CD4-positive, alpha-beta T cell (primary cell): Measurements from ENCODE around the gene CDK8. TPM values are rescaled to one million over a fixed set of nuclear protein-coding genes. Genes with fewer than 3 reads are reported as not detected.

Experiments used
- ATAC-seq: fragments of 200-7000 bp; cut with Tn5 transposase; one replicate; pipeline ENCODE4 v1.10.0; 2022; ENCODE audit warnings: mild to moderate bottlenecking; ENCODE audit not compliant: poor library complexity
- CTCF ChIA-PET: fragments of 350-600 bp; sonication (Branson Sonifier 250); formaldehyde crosslinking; loops from one replicate; lab custom pipeline; 2021; ENCODE audit warnings: antibody characterized with exemption, inconsistent platforms; lab: Charles Lee
- POLR2A ChIA-PET: fragments of 350-600 bp; sonication (Branson Sonifier 250); formaldehyde crosslinking; loops from one replicate; lab custom pipeline; 2021; ENCODE audit warnings: antibody characterized with exemption, inconsistent platforms; lab: Charles Lee
- DNase-seq, 14 experiments: peaks; one replicate each; pipeline ENCODE4 v3.0.0-alpha.2; 2013 to 2020; ENCODE audit warnings: mixed read lengths in 2 of 14
- H3K27ac ChIP-seq, 2 donors: one replicate each; pipeline versions ENCODE4 v1.5.1 to v1.7.0; 2013; ENCODE audit warnings: low read length in 2 of 2, low read depth in 1 of 2, mild to moderate bottlenecking in 1 of 2
- H3K27me3 ChIP-seq, 2 experiments: 1 replicate in 1 of 2; 2 replicates in 1 of 2; pipeline versions ENCODE4 v1.6.1 to v1.7.0; 2013; ENCODE audit warnings: low read length in 2 of 2, control low read depth in 1 of 2, mild to moderate bottlenecking in 1 of 2, moderate library complexity in 1 of 2; ENCODE audit not compliant: insufficient read depth in 2 of 2, control insufficient read depth in 1 of 2
- H3K36me3 ChIP-seq: one replicate; pipeline ENCODE4 v1.6.1; 2013; ENCODE audit warnings: low read length, control low read depth; ENCODE audit not compliant: insufficient read depth
- H3K4me1 ChIP-seq: one replicate; pipeline ENCODE4 v1.6.1; 2013; ENCODE audit warnings: low read length, control low read depth; ENCODE audit not compliant: insufficient read depth
- H3K4me3 ChIP-seq: one replicate; pipeline ENCODE4 v1.5.1; 2013; ENCODE audit warnings: mild to moderate bottlenecking, low read length, moderate library complexity
- H3K9me3 ChIP-seq, 2 experiments: 1 replicate in 1 of 2; 2 replicates in 1 of 2; pipeline versions ENCODE4 v1.6.1 to v1.7.0; 2013; ENCODE audit warnings: low read length in 2 of 2, mild to moderate bottlenecking in 2 of 2, control low read depth in 1 of 2, moderate library complexity in 1 of 2; ENCODE audit not compliant: control insufficient read depth in 1 of 2, insufficient read depth in 1 of 2
- H3K27ac Mint-ChIP-seq: one replicate; pipeline ENCODE4 v1.8.0; 2020; ENCODE audit warnings: mixed read lengths
- H3K27me3 Mint-ChIP-seq: one replicate; pipeline ENCODE4 v1.8.0; 2021; ENCODE audit warnings: mixed read lengths
- H3K36me3 Mint-ChIP-seq: one replicate; pipeline ENCODE4 v1.8.0; 2021; ENCODE audit warnings: low read depth, mixed read lengths
- H3K4me1 Mint-ChIP-seq: one replicate; pipeline ENCODE4 v1.8.0; 2021; ENCODE audit warnings: low read depth, mixed read lengths
- H3K4me3 Mint-ChIP-seq: one replicate; pipeline ENCODE4 v1.8.0; 2020; ENCODE audit warnings: mild to moderate bottlenecking, mixed read lengths
- H3K9me3 Mint-ChIP-seq: one replicate; pipeline ENCODE4 v1.8.0; 2020; ENCODE audit warnings: mixed read lengths
- intact Hi-C, 2 experiments: fragments of 100-400 bp; cut with DNase I in 1 of 2; cut with micrococcal nuclease in 1 of 2; formaldehyde crosslinking; loops; one replicate each; pipeline versions ENCODE4 v1.15.1 to v1.9.0; 2023 to 2025; cut with DNase I, micrococcal nuclease
- total RNA-seq, 174 experiments: library from RNA in 2 of 174; stranded (reverse) in 2 of 174; gene quantifications; one replicate each; pipeline ENCODE4 v1.2.3 and lab custom pipeline; 2021 to 2026
- TF ChIP-seq, protein P1 (sequence below): fragments of 200-600 bp; IDR thresholded peaks from one replicate; pipeline ENCODE4 v1.8.0; 2022; ENCODE audit warnings: antibody characterized with exemption, mild to moderate bottlenecking

CDK8 gene
- total RNA-seq, 2 experiments from 2014 or later, result 6.0 to 6.7 TPM

DNA sequence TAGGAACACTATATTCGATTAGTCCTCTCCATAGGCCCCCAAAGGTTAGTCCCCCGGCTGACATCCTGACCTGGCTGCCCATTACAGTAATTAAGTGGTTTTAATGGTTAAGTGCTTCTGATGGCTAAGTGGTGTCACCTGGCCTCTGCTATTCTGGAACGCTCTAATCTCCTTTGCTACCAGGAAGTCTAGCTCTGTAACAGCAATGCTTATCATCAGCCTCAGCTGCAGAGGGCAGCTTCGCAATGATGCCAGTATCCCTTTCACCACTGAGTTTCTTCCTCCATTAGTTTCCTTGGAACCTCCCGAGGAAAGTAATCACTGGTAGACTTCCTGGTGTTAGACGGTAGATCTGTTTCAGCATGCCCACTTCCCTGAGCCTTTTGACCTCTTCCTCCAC lies 23.2 kb upstream of the CDK8 start:
- Histone ChIP-seq H3K36me3 (no peaks in the 10 kb centered on the region), H3K27ac (no peak overlapping the region), H3K4me1 (no peaks in the 10 kb centered on the region), H3K4me3 (no peak overlapping the region), H3K9me3 (no peaks in the 10 kb centered on the region), H3K27me3 (no peaks in the 10 kb centered on the region)
- Mint-ChIP-seq H3K9me3 (no peaks in the 10 kb centered on the region), H3K27me3 (no peaks in the 10 kb centered on the region), H3K4me1 (no peaks in the 10 kb centered on the region), H3K36me3 (no peaks in the 10 kb centered on the region), H3K4me3 (no peak overlapping the region), H3K27ac (no peak overlapping the region)
- intact Hi-C loops, result no loop called here
- ATAC-seq, result no peak
- CTCF ChIA-PET, result no interaction called here
- DNase-seq, result no peak
- TF ChIP-seq, protein P1, sequence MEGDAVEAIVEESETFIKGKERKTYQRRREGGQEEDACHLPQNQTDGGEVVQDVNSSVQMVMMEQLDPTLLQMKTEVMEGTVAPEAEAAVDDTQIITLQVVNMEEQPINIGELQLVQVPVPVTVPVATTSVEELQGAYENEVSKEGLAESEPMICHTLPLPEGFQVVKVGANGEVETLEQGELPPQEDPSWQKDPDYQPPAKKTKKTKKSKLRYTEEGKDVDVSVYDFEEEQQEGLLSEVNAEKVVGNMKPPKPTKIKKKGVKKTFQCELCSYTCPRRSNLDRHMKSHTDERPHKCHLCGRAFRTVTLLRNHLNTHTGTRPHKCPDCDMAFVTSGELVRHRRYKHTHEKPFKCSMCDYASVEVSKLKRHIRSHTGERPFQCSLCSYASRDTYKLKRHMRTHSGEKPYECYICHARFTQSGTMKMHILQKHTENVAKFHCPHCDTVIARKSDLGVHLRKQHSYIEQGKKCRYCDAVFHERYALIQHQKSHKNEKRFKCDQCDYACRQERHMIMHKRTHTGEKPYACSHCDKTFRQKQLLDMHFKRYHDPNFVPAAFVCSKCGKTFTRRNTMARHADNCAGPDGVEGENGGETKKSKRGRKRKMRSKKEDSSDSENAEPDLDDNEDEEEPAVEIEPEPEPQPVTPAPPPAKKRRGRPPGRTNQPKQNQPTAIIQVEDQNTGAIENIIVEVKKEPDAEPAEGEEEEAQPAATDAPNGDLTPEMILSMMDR, result no peak
- POLR2A ChIA-PET, result no interaction called here

GRCh38 chr13:26236296-26236695 lies 17.6 kb upstream of the CDK8 start:
- no peaks in the 10 kb centered on the region for H3K36me3 Mint-ChIP-seq
- Histone ChIP-seq H3K4me1 (no peaks in the 10 kb centered on the region), H3K9me3 (no peaks in the 10 kb centered on the region), H3K27ac (no peak overlapping the region), H3K36me3 (no peaks in the 10 kb centered on the region), H3K4me3 (no peak overlapping the region), H3K27me3 (no peaks in the 10 kb centered on the region)
- intact Hi-C loops, result no loop called here
- TF ChIP-seq, protein P1, result no peak
- ATAC-seq (no peak), DNase-seq (no peak)
- ChIA-PET POLR2A (interaction anchor here (1.1 kb wide), 1 partner anchor 14 kb away, joined by 4 read pairs; the partner anchor contains the start of gene RNF6), CTCF (interaction anchor here (0.6 to 1.3 kb wide), 2 partner anchors 10 to 15 kb away, joined by 3 read pairs; no protein-coding TSS in a partner anchor)
- no peaks in the 10 kb centered on the region for H3K4me1 Mint-ChIP-seq
- no peak overlapping the region for H3K27ac Mint-ChIP-seq
- no peaks in the 10 kb centered on the region for H3K9me3 Mint-ChIP-seq
- no peak overlapping the region for H3K4me3 Mint-ChIP-seq
- peaks cover 13% of the 10 kb centered on the region for H3K27me3 Mint-ChIP-seq

DNA sequence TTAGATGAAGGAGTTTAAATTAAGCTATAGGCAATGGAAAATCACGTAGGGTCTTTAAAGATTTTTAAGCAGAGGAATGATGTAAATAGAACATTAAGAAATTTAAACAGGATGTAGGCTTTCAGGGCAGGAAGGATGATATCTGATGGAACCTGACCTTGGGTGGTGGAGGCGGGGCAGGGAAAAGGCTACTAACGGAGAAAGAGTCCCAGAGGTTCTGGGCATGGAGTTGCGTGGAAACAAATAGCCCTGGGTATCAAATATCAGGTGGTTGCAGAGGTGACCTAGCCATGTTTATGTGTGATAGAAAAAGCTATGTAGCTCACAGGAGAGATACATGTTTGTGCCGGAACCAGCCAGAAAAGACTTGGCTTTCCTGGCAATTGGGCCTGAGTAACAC lies 7.8 kb upstream of the CDK8 start:
- Mint-ChIP-seq H3K9me3 (peaks cover 2% of the 10 kb centered on the region), H3K4me3 (no peak overlapping the region), H3K27ac (no peak overlapping the region), H3K36me3 (no peaks in the 10 kb centered on the region), H3K27me3 (peaks cover 5% of the 10 kb centered on the region), H3K4me1 (no peaks in the 10 kb centered on the region)
- intact Hi-C loops, result no loop called here
- H3K36me3 ChIP-seq, result no peaks in the 10 kb centered on the region
- DNase-seq (no peak), ATAC-seq (no peak)
- ChIA-PET CTCF (interaction anchor here (1.4 kb wide), 1 partner anchor 10 kb away, joined by 3 read pairs; no protein-coding TSS in a partner anchor), POLR2A (no interaction called here)
- no peak overlapping the region for H3K4me3 ChIP-seq
- no peaks in the 10 kb centered on the region for H3K4me1 ChIP-seq
- H3K27me3 ChIP-seq, result peaks cover 0 to 8% of the 10 kb centered on the region in 2 experiments
- TF ChIP-seq, protein P1, result no peak
- H3K9me3 ChIP-seq, result peaks cover 0 to 8% of the 10 kb centered on the region in 2 experiments
- no peak overlapping the region for H3K27ac ChIP-seq
